Loucy (cell line): Measurements from ENCODE around the gene CNPPD1.

Experiments used
- CTCF ChIP-seq: fragments of 200-600 bp; sonication (generic); conservative IDR thresholded peaks from 2 replicates; pipeline ENCODE4 v1.5.1; 2014; ENCODE audit warnings: mild to moderate bottlenecking, antibody characterized with exemption, low read length
- EZH2phosphoT487 ChIP-seq: fragments of 200-600 bp; IDR thresholded peaks from 2 replicates; pipeline ENCODE4 v1.6.1; 2018; ENCODE audit warnings: antibody characterized with exemption, mild to moderate bottlenecking, moderate library complexity, borderline replicate concordance

DNA sequence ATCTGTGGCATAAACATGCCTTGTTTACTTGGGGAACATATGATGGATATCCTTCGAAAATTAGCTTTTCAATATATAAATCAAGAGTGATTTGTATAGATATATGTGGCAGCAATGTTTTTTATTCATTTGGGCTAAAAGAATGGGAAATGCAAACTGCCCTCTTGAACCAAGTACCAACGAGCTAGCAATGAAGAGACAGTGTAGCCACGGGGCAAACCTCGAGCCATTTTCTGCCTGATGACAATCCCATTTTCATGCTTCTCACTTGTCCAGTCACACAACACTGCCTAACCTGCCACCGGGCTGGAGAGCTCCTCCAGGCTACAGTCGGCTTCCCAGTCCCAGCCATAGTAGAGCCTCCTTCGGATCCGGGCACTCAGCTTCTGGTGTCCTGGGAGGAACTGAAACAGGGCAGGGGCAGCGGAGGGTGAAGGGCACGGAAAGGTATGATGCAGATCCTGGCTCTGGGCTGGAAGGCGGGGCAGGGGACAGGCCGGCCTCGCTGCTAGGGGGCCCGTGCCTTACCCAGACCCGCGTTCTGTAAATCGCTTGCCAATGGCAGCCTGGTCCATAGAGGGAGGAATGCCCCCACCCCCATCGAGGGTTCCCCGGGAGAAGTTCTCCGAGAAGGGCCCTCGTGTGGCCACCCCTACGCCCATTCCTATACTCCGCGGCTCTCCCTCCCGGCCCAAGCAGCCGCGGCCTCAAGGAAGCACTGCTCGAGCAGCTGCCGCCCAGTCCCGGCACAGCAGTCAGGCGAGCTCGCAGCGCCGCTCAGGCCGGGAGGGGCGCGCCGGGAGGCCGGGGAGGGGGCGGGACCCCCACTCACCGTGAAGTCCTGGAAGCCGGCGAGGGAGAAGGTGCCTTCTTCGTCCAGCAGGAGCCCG is 552 bp downstream of the CNPPD1 start:
- TF ChIP-seq CTCF = peak; percentile 19; the same call in 1 of the 2 replicates
- TF ChIP-seq EZH2phosphoT487 = no peak
